Uterus (tissue), 4 donors: ENCODE data around the gene ERGIC1. TPM values are rescaled to one million over a fixed set of nuclear protein-coding genes. Genes with fewer than 3 reads are reported as not detected.
A peak's percentile ranks its signal among the peaks of the same experiment; 100 is the strongest.

ENCODE experiments used
- DNase-seq, 2 donors: peaks; one replicate each; pipeline ENCODE4 v3.0.0-alpha.2; 2019 to 2020
- H3K27ac ChIP-seq, 2 donors: fragments of 200-600 bp; sonication (generic); 1 replicate in 1 of 2; 2 replicates in 1 of 2; pipeline ENCODE4 v1.5.1; 2016 to 2018
- H3K27me3 ChIP-seq, 2 donors: fragments of 200-600 bp; sonication (generic); one replicate each; pipeline ENCODE4 v1.5.1; 2018 to 2019; ENCODE audit warnings: control low read depth in 1 of 2
- H3K36me3 ChIP-seq, 2 donors: fragments of 200-600 bp; sonication (generic); one replicate each; pipeline ENCODE4 v1.5.1; 2019; ENCODE audit warnings: control low read depth in 1 of 2
- H3K4me1 ChIP-seq, 2 donors: fragments of 200-600 bp; sonication (generic); one replicate each; pipeline ENCODE4 v1.5.1; 2018 to 2019; ENCODE audit warnings: control low read depth in 1 of 2
- H3K4me3 ChIP-seq, 2 donors: fragments of 200-600 bp; sonication (generic); 1 replicate in 1 of 2; 2 replicates in 1 of 2; pipeline ENCODE4 v1.5.1; 2018 to 2019; ENCODE audit warnings: mild to moderate bottlenecking in 1 of 2
- H3K9me3 ChIP-seq, 2 donors: fragments of 200-600 bp; sonication (generic); one replicate each; pipeline ENCODE4 v1.5.1; 2019; ENCODE audit warnings: control low read depth in 1 of 2
- CTCF ChIP-seq, 4 experiments: fragments of 200-600 bp in 2 of 4; fragments of 450-650 bp in 2 of 4; sonication (generic) in 2 of 4; IDR thresholded peaks; one replicate each; pipeline ENCODE4 v1.5.1; 2016 to 2019; ENCODE audit warnings: antibody characterized with exemption in 4 of 4, mild to moderate bottlenecking in 2 of 4, moderate library complexity in 1 of 4
- POLR2A ChIP-seq, 2 donors: fragments of 450-650 bp; IDR thresholded peaks; one replicate each; pipeline ENCODE4 v1.6.1; 2016; ENCODE audit warnings: antibody characterized with exemption in 2 of 2, mild to moderate bottlenecking in 1 of 2, moderate library complexity in 1 of 2
- intact Hi-C: fragments of 100-400 bp; cut with DNase I; formaldehyde crosslinking; loops from one replicate; pipeline ENCODE4 v1.15.1; 2023; ENCODE audit warnings: low total_unique reads
- total RNA-seq, 4 donors: library from RNA; depleted of rRNA in 3 of 4; stranded (reverse); fragments of >200 nt in 3 of 4; gene quantifications; one replicate each; pipeline versions ENCODE4 v1.1.0 to v1.2.4, GENCODE V29; 2014 to 2023
- donor health status: DM: yes; HTN: yes; CAD: no.

Gene ERGIC1
- total RNA-seq, 4 donors from 2014 or later: 34.8 to 130 (median 67.7) TPM

GRCh38 chr5:172869691-172870090 lies 35.6 kb downstream of the ERGIC1 start:
- Histone ChIP-seq H3K9me3 (no peaks in the 10 kb centered on the region), H3K36me3 (no peaks in the 10 kb centered on the region), H3K4me1 (peaks cover 42 to 54% of the 10 kb centered on the region in 2 donors), H3K4me3 (no peak overlapping the region), H3K27ac (peak overlapping the region; percentile 89 to 94), H3K27me3 (no peaks in the 10 kb centered on the region)
- no peak for DNase-seq
- intact Hi-C loops: loop anchor here (10.0 kb wide), 1 partner anchor 95 kb away; the partner anchor contains the start of gene DUSP1
- TF ChIP-seq POLR2A (IDR thresholded peaks at IDR 0.05) (no peak), CTCF (IDR thresholded peaks at IDR 0.05) (no peak)

- Histone ChIP-seq H3K4me1 (peaks cover 39 to 54% of the 10 kb centered on the region in 2 donors), H3K36me3 (no peaks in the 10 kb centered on the region), H3K27ac (peak overlapping the region; percentile 89 to 94), H3K9me3 (no peaks in the 10 kb centered on the region), H3K4me3 (no peak overlapping the region), H3K27me3 (no peaks in the 10 kb centered on the region)
- peak in 1 of 2 donors; percentile 81 for DNase-seq
- TF ChIP-seq POLR2A (IDR thresholded peaks at IDR 0.05): peak in 1 of 2 donors; percentile 13
- no peak for TF ChIP-seq CTCF (IDR thresholded peaks at IDR 0.05)
- intact Hi-C loops: no loop called here
Measured at GRCh38 chr5:172870291-172870714, 36.3 kb downstream of the ERGIC1 start.

- H3K4me3 ChIP-seq: no peak overlapping the region
- intact Hi-C loops: no loop called here
- peaks cover 36 to 49% of the 10 kb centered on the region in 2 donors for H3K4me1 ChIP-seq
- peak; percentile 44 to 58 for DNase-seq
- no peaks in the 10 kb centered on the region for H3K27me3 ChIP-seq
- TF ChIP-seq CTCF (IDR thresholded peaks at IDR 0.05): no peak
- TF ChIP-seq POLR2A (IDR thresholded peaks at IDR 0.05): no peak
- no peaks in the 10 kb centered on the region for H3K36me3 ChIP-seq
- no peaks in the 10 kb centered on the region for H3K9me3 ChIP-seq
- peak overlapping the region; percentile 89 to 94 for H3K27ac ChIP-seq
Measured at GRCh38 chr5:172870715-172871461, 36.8 kb downstream of the ERGIC1 start.

- H3K4me1 ChIP-seq: peaks cover 32 to 43% of the 10 kb centered on the region in 2 donors
- TF ChIP-seq CTCF (IDR thresholded peaks at IDR 0.05) (no peak), POLR2A (IDR thresholded peaks at IDR 0.05) (no peak)
- no peaks in the 10 kb centered on the region for H3K27me3 ChIP-seq
- intact Hi-C loops: no loop called here
- no peak overlapping the region for H3K4me3 ChIP-seq
- no peak for DNase-seq
- no peaks in the 10 kb centered on the region for H3K36me3 ChIP-seq
- peak overlapping the region; percentile 89 to 94 for H3K27ac ChIP-seq
- no peaks in the 10 kb centered on the region for H3K9me3 ChIP-seq
Measured at GRCh38 chr5:172871536-172871935, 37.5 kb downstream of the ERGIC1 start.

- intact Hi-C loops: no loop called here
- Histone ChIP-seq H3K36me3 (no peaks in the 10 kb centered on the region), H3K4me3 (no peak overlapping the region), H3K4me1 (peaks cover 32 to 39% of the 10 kb centered on the region in 2 donors), H3K27ac (peak overlapping the region; percentile 89 to 94), H3K9me3 (no peaks in the 10 kb centered on the region), H3K27me3 (no peaks in the 10 kb centered on the region)
- TF ChIP-seq CTCF (IDR thresholded peaks at IDR 0.05): no peak
- TF ChIP-seq POLR2A (IDR thresholded peaks at IDR 0.05): no peak
- DNase-seq: no peak
Measured at GRCh38 chr5:172871982-172872381, 37.9 kb downstream of the ERGIC1 start.
